MG63 (cell line): ENCODE results near the gene TIMELESS. TPM values are rescaled to one million over a fixed set of nuclear protein-coding genes. Genes with fewer than 3 reads are reported as not detected.

Experiments
- DNase-seq: peaks from one replicate; pipeline ENCODE4 v3.0.0-alpha.2; 2020
- H3K27me3 ChIP-seq: fragments of 250-450 bp; sonication (Bioruptor Pico); 2 replicates; pipeline ENCODE4 v1.5.1; 2020; ENCODE audit warnings: mild to moderate bottlenecking, moderate library complexity
- H3K36me3 ChIP-seq: fragments of 250-450 bp; sonication (Bioruptor Pico); 2 replicates; pipeline ENCODE4 v1.5.1; 2020; ENCODE audit warnings: mild to moderate bottlenecking, moderate library complexity
- H3K4me3 ChIP-seq: fragments of 250-450 bp; sonication (Bioruptor Pico); 2 replicates; pipeline ENCODE4 v1.5.1; 2020; ENCODE audit warnings: mild to moderate bottlenecking, moderate library complexity
- H3K9me3 ChIP-seq: fragments of 250-450 bp; sonication (Bioruptor Pico); 2 replicates; pipeline ENCODE4 v1.5.1; 2020; ENCODE audit warnings: mild to moderate bottlenecking, moderate library complexity
- total RNA-seq: library from RNA; depleted of rRNA; stranded (reverse); fragments of >200 nt; shearing (Covaris generic); gene quantifications from 2 replicates; pipeline ENCODE4 v1.2.3, GENCODE V29; 2014; ENCODE audit warnings: low replicate concordance; rRNA removed

TIMELESS gene
- total RNA-seq, 1 experiment from 2014 or later = 22.6 TPM

DNA sequence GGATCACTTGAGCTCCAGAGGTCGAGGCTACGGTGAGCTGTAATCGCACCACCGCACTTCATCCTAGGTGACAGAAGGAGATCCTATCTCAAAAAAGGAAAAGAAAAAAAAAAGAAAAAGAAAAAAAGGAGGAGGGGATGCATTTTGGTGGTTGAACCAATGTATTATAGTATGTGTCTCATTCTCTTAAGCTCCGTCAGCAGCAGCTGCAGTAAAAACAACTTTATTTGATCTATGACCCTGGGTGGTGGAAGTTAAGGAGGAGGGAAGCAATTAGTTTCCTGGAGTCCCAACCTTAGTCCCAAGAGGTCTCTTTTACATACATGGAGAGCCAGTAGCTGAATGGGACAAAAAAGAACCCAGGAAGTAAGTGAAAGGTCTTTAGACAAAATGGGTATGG lies 59.8 kb downstream of the TIMELESS start:
- Histone ChIP-seq H3K27me3 (no peaks in the 10 kb centered on the region), H3K4me3 (no peak overlapping the region), H3K9me3 (peaks cover 6% of the 10 kb centered on the region; the same call in 1 of the 2 replicates), H3K36me3 (no peaks in the 10 kb centered on the region)
- DNase-seq = no peak

DNA sequence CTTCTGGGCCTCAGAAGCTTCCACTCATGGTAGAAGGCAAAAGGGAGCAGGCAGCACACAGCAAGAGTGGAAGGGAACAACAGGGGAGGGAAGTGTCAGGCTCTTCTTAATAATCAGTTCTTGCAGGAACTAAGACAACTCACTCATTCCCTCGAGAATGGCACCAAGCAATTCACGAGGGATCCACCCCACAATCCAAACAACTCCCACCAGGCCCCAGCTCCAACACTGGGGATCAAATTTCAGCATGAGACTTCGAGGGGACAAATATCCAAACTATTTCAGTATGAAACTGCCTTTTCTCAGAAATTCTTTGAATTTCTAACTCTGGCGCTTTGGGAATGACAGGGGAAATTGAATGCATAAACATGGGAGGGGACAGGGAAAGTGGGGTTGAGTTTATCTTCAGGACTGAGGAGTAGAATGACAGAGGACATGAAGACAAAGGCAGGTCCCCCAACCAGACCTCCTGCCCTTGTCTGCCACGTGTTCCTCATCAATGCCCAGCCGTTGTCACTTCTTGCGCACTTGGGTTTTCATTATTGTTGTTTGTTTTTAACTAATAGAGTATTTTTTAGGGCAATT lies 62.0 kb downstream of the TIMELESS start:
- no peak for DNase-seq
- Histone ChIP-seq H3K27me3 (no peaks in the 10 kb centered on the region), H3K9me3 (no peaks in the 10 kb centered on the region), H3K4me3 (no peak overlapping the region), H3K36me3 (no peaks in the 10 kb centered on the region)

GRCh38 chr12:56385873-56386272 lies 63.4 kb downstream of the TIMELESS start:
- H3K4me3 ChIP-seq = no peak overlapping the region
- DNase-seq = no peak

DNA sequence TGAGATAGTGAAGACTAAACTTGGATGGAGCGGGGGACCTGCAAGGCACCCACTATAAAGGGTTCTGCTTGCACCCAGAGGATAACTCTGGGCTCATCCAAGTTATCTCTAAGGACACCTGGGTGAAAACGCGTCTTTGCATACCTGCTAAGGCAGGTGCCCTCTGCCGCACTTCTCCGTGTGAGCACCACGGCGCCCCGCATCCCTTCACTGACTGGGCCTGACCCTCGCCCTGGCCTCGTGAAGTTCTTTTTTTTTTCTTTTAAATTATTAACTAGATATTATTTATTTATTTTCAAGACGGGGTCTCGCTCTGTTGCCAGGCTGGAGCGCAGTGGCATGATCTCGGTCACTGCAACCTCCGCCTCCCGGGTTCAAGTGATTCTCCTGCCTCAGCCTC lies 66.6 kb downstream of the TIMELESS start:
- H3K4me3 ChIP-seq = no peak overlapping the region
- H3K27me3 ChIP-seq = no peaks in the 10 kb centered on the region
- no peaks in the 10 kb centered on the region for H3K36me3 ChIP-seq
- DNase-seq = no peak
- no peaks in the 10 kb centered on the region for H3K9me3 ChIP-seq

More at GRCh38 chr12:56385873-56386272, 63.4 kb downstream of the TIMELESS start:
- no peaks in the 10 kb centered on the region for H3K36me3 ChIP-seq
- H3K27me3 ChIP-seq = no peaks in the 10 kb centered on the region
- no peaks in the 10 kb centered on the region for H3K9me3 ChIP-seq

- Histone ChIP-seq H3K4me3 (no peak overlapping the region), H3K9me3 (0 out of 2 replicates have a peak, but pooled peaks cover 3% of the 10 kb centered on the region), H3K36me3 (no peaks in the 10 kb centered on the region), H3K27me3 (no peaks in the 10 kb centered on the region)
- DNase-seq = no peak
Observed at GRCh38 chr12:56377989-56378316, 71.3 kb downstream of the TIMELESS start.

DNA sequence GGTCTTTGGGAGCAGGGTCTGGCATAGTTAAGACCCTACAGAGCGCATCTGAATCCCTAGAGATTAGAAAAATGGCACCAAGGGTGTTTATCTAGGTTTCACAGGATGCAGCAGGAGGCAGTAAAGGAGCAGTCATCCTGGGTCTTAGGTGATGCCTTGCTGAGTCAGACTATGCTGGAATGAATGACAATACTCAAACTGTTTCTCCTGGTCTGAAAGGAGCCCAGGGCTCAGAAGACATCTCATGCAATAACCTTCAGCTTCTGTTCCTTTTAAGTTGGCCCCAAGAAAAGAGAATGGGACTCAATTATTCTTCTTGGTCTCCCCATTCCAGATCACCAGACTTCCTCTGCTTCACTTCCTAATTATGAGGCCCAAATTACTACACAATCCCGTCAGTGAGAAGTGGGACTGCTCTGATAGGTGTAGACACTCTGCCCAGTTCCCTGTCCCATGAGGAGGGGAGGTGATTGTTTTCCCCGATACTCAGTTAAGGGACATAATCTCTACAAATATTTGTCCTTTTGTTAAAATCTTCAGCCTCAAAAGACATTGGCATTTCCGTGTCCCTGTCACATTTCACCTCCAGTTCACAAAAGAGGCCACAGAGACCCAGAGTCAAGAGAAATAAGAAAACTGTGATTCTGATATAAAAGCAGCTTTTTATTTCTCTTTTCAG lies 71.8 kb downstream of the TIMELESS start:
- H3K9me3 ChIP-seq = 0 out of 2 replicates have a peak, but pooled peaks cover 3% of the 10 kb centered on the region
- H3K4me3 ChIP-seq = no peak overlapping the region
- H3K36me3 ChIP-seq = no peaks in the 10 kb centered on the region
- DNase-seq = no peak
- no peaks in the 10 kb centered on the region for H3K27me3 ChIP-seq

DNA sequence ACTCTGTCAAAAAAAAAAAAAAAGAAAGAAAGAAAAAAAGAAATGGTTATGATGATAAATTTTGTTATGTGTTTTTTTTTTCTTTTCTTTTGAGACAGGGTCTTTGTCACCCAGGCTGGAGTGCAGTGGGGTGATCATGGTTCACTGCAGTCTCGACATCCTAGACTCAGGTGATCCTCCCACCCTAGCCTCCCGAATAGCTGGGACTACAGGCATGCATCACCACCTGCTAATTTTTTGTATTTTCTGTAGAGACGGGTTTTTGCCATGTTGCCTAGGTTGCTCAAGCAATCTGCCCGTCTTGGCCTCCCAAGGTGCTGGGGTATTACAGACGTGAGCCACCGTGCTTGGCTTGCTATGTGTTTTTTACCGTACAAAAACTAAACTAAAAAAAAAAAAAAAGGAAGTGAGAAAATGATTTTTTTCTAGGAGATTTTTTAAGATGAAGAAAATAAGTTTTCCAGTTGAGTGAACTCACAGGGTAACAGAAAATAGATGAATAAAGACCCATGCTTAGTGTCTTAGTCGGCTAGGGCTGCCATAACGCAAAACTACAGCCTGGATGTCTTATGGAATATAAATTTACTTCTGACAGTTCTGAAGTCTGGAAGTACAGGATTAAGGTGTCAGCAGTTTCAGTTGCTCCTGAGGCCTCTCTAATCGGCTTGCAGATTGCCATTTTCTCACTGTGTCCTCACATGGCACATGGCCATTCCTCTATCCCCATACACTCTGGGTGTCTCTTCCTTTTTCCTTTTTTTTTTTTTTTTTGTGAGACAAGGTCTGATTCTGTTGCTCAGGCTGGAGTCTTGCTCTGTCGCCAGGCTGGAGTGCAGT lies 73.4 kb downstream of the TIMELESS start:
- 0 out of 2 replicates have a peak, but pooled peaks cover 3% of the 10 kb centered on the region for H3K9me3 ChIP-seq
- no peak for DNase-seq
- H3K36me3 ChIP-seq = no peaks in the 10 kb centered on the region
- H3K4me3 ChIP-seq = no peak overlapping the region
- no peaks in the 10 kb centered on the region for H3K27me3 ChIP-seq

GRCh38 chr12:56374726-56375597 lies 74.3 kb downstream of the TIMELESS start:
- 0 out of 2 replicates have a peak, but pooled peaks cover 3% of the 10 kb centered on the region for H3K9me3 ChIP-seq
- H3K27me3 ChIP-seq = no peaks in the 10 kb centered on the region
- no peak for DNase-seq
- H3K4me3 ChIP-seq = no peak overlapping the region
- no peaks in the 10 kb centered on the region for H3K36me3 ChIP-seq

- Histone ChIP-seq H3K36me3 (no peaks in the 10 kb centered on the region), H3K9me3 (0 out of 2 replicates have a peak, but pooled peaks cover 3% of the 10 kb centered on the region), H3K4me3 (no peak overlapping the region), H3K27me3 (no peaks in the 10 kb centered on the region)
- DNase-seq = no peak
Observed at GRCh38 chr12:56373515-56373914, 75.7 kb downstream of the TIMELESS start.

DNA sequence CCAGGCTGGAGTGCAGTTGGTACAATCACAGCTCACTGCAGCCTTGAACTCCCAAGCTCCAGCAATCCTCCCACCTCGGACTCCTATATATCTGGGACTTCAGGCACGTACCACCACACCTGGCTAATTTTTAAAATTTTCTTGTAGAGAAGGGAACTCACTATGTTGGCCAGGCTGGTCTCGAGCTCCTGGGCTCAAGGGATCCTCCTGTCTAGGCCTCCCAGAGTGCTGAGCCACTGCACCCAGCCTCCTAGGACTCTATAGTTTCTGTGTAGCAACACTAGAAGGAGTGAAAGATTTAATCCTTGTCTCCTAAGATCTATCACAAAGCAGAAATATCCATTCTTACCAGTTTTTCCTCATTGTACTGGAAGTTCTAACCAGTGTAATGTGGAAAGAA lies 82.3 kb downstream of the TIMELESS start:
- H3K27me3 ChIP-seq = no peaks in the 10 kb centered on the region
- H3K4me3 ChIP-seq = no peak overlapping the region
- H3K9me3 ChIP-seq = no peaks in the 10 kb centered on the region
- H3K36me3 ChIP-seq = no peaks in the 10 kb centered on the region
- DNase-seq = no peak

Other genes with a start within 250 kb of the TIMELESS start
- gene RNF41, start 227.5 kb downstream of the TIMELESS start, total RNA-seq = 51.6 and 107 TPM in 2 replicates
- gene NABP2, start 225.1 kb downstream of the TIMELESS start, total RNA-seq = 61.0 and 115 TPM in 2 replicates
- gene SLC39A5, start 219.4 kb downstream of the TIMELESS start, total RNA-seq = not detected in 2 replicates
- gene ANKRD52, start 191.0 kb downstream of the TIMELESS start, total RNA-seq = 6.0 and 18.9 TPM in 2 replicates
- gene COQ10A, start 182.5 kb downstream of the TIMELESS start, total RNA-seq = 6.9 and 7.7 TPM in 2 replicates
- gene CS, start 149.1 kb downstream of the TIMELESS start, total RNA-seq = 73.4 and 88.0 TPM in 2 replicates
- gene CNPY2, start 133.4 kb downstream of the TIMELESS start, total RNA-seq = 126 and 157 TPM in 2 replicates
- 9.3 and 11.9 TPM in 2 replicates for gene PAN2, start 115.4 kb downstream of the TIMELESS start, total RNA-seq
- gene IL23A, start 110.5 kb downstream of the TIMELESS start, total RNA-seq = not detected in 2 replicates
- gene STAT2, start 89.3 kb downstream of the TIMELESS start, total RNA-seq = 15.3 and 18.1 TPM in 2 replicates
- not detected in 2 replicates for gene APOF, start 86.6 kb downstream of the TIMELESS start, total RNA-seq
- gene MIP, start 5.2 kb upstream of the TIMELESS start, total RNA-seq = not detected in 2 replicates
- gene SPRYD4, start 19.2 kb upstream of the TIMELESS start, total RNA-seq = 0.35 and 0.69 TPM in 2 replicates
- 1.5 TPM in 1 of 2 replicates, not detected in the other for gene GLS2, start 38.7 kb upstream of the TIMELESS start, total RNA-seq
- 3.8 and 4.4 TPM in 2 replicates for gene RBMS2, start 72.4 kb upstream of the TIMELESS start, total RNA-seq
- gene BAZ2A, start 180.9 kb upstream of the TIMELESS start, total RNA-seq = 2.4 and 7.6 TPM in 2 replicates
- 202 and 245 TPM in 2 replicates for gene ATP5F1B, start 196.6 kb upstream of the TIMELESS start, total RNA-seq
- 52.8 and 98.9 TPM in 2 replicates for gene PTGES3, start 238.9 kb upstream of the TIMELESS start, total RNA-seq